HG02938 (cell line): ENCODE data around the gene RNF227.
"Not testable (repeated sequence)": the region's sequence is repeated elsewhere in the genome, so short reads cannot be mapped to it uniquely, and the experiment has no call there.

Experiments used
- ATAC-seq: cut with Tn5 transposase; IDR thresholded peaks from one replicate; pipeline ENCODE4 v1.9.1; 2021; ENCODE audit warnings: mild to moderate bottlenecking, moderate library complexity; ENCODE audit not compliant: unreplicated experiment

RNF227 gene

GRCh38 chr17:7864995-7865650, 51.0 kb downstream of the RNF227 start:
- ATAC-seq, result no peak

- ATAC-seq, result not testable (repeated sequence)
Observed at GRCh38 chr17:7864384-7864783, 51.7 kb downstream of the RNF227 start.
